Tongue (tissue), 2 donors: ENCODE results near the gene TNXB. TPM values are rescaled to one million over a fixed set of nuclear protein-coding genes. Genes with fewer than 3 reads are reported as not detected.
"Not testable (repeated sequence)": the region's sequence is repeated elsewhere in the genome, so short reads cannot be mapped to it uniquely, and the experiment has no call there.

Experiments used
- DNase-seq: peaks from one replicate; pipeline ENCODE4 v3.0.0-alpha.2; 2015
- total RNA-seq: library from RNA; depleted of rRNA; stranded (reverse); fragments of >200 nt; gene quantifications from one replicate; pipeline ENCODE4 v1.2.3, GENCODE V29; 2014

The TNXB gene
- total RNA-seq = 214 TPM

DNA sequence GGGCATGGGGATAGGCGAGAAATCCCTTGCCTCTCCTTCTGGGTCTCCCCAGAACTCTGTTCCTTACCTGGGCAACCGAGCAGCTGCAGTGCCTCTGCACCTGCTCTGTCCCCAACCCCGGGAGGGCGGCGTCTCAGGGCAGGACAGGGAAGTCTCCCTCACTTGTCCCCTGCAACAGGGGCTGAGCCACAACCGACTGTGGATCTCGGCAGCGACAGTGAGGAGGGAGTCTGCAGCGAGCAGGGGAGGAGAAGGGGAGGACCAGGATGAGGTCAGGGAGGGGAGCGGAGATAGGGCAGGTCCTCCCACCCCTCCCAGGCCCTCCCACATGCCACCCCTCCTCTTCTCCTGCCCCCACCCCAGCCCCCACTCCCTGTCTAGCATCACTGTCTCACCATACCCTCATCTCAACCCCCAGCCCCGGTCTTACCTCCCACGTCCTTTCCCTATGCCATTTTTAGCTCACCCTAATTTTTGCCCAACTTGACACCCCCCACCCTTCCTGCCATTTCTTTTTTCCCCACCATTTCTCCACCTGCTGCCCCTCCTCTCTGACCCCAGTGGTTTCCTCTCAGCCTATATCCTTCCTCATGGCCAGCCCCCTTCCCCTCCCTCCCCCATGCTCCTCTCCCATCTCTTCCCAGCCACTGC lies at the start of gene TNXB:
TSS of gene TNXB (minus strand) at position 225 of the 651 bp plus-strand sequence. CDS start 11,140 bp downstream, outside the sequence.
- DNase-seq = no peak

DNA sequence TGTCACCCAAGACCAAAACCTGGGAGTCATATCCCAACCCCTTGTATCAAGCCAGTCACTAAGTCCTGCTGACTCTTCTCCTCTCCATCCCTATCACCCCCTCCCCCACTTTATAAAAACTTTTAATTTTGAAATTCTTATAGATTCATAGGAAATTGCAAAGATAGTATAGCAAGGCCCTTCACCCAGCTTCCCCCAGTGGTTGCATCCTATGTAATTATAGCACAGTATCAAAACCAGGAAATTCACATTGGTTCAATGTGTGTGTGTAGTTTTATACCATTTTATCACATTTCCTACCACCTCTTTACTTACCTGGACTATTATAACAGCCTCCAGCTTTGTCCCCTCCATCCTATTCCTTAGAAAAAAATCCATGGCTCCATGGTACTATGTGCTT lies 48.9 kb upstream of the TNXB start:
- DNase-seq = no peak

DNA sequence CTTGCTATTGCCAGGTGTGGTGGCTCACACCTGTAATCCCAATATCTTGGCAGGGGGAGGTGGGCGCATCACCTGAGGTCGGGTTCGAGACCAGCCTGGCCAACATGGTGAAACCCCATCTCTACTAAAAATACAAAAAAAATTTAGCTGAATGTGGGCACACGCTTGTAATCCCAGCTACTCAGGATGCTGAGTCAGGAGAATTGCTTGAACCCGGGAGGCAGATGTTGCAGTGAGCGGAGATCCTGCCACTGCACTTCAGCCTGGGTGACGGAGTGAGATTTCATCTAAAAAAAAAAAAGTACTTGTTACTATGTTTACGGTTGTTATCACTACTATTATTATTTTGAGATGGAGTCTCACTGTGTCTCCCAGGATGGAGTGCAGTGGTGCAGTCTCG lies 47.8 kb upstream of the TNXB start:
- no peak for DNase-seq

GRCh38 chr6:32154514-32155161 lies 45.5 kb upstream of the TNXB start:
- DNase-seq = peak; percentile 90

DNA sequence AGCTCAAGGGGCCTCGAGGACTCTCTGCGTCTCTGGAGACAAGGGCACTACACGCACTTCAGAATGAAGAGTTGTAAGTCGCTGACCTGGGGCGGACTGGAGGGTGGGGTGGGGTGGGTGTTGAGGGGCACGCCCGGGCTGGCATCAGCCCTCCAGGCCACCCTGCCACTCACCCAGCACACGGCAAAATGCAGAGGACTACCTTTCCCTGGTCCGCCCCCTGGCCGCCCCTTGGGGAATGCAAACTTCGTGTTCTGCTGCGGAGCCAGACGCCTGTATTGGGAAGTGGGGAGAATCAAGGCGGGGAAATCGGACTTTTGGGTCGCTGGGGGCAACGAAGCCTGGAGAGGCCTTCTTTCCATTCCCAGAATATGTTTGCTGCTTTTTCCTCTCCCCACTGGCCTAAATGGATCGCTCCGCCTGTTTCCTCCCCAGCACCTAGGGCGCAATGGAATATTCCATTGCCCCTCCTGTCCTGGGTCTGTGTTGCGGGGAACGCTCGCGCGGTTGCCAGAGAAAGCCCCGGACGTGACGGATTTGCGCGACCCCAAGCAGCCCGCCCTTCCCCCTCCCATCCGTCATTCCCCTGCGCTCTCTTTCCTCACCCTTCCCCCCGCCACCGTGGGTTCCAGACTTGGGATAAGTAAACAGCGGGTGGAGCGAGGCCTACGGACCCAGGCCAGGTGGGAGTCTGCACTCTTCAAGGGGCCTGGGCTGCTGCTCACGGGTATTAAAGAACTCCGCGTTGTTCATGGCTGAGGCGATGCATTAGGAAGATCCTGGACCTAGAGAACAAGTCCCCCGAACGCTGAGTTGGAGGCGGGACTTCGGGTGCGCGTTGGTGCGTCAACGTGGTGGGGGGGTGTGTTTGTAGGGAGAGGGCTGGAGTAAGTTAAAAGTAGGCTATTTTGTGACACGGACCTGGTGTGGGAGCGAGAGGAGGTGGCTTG lies 44.7 kb upstream of the TNXB start, which contains the start of gene PPT2:
TSS of gene PPT2 (plus strand) at position 578 of the 950 bp plus-strand sequence. CDS start 454 bp downstream, outside the sequence.
- DNase-seq = peak; percentile 98

DNA sequence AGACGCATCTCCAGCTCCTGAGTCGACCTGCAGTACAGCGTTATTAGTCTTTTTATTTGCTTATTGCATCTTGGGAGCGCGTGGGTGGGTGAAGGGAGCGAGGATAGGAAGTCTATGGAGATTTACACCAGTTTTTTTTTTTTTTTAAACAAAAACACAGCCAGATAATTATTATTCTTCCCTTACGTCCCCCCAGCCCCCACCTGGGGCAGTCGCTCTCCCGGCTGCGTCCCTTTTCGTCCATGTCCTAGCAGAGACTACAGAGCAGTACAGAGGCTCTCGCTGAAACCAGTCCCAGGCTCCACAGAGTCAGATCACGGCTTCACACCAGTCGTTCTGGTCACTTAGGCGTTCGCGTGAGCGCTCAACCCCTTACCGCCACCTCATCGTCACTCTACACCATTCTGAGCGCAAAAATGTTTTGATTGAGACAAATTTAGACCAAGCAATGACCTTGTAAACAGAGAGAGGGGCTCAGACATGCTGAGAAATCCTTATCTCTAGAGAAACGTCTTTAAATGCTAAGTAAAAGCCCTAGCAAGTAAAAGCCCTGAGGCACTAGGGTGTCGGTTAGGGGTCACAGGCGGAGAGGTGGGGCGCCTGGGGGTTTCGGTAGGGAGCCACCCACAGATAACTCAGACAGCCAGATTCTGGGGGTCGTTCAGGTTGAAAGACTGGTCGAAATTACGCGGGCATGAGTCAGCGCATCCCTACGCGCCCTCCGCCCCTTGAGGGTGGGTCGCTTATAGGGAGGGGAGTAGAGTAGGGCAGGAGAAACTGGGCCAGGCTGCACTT lies 43.8 kb upstream of the TNXB start:
- peak; percentile 52 for DNase-seq

- peak; percentile 41 for DNase-seq
These were observed 43.0 kb upstream of the TNXB start, which contains the start of gene PRRT1 for GRCh38 chr6:32151863-32152768. TSS of gene PRRT1 (minus strand) at chr6:32151939. CDS start at chr6:32151827, 112 bp downstream.

GRCh38 chr6:32151181-32151862 lies 42.2 kb upstream of the TNXB start:
- no peak for DNase-seq

DNA sequence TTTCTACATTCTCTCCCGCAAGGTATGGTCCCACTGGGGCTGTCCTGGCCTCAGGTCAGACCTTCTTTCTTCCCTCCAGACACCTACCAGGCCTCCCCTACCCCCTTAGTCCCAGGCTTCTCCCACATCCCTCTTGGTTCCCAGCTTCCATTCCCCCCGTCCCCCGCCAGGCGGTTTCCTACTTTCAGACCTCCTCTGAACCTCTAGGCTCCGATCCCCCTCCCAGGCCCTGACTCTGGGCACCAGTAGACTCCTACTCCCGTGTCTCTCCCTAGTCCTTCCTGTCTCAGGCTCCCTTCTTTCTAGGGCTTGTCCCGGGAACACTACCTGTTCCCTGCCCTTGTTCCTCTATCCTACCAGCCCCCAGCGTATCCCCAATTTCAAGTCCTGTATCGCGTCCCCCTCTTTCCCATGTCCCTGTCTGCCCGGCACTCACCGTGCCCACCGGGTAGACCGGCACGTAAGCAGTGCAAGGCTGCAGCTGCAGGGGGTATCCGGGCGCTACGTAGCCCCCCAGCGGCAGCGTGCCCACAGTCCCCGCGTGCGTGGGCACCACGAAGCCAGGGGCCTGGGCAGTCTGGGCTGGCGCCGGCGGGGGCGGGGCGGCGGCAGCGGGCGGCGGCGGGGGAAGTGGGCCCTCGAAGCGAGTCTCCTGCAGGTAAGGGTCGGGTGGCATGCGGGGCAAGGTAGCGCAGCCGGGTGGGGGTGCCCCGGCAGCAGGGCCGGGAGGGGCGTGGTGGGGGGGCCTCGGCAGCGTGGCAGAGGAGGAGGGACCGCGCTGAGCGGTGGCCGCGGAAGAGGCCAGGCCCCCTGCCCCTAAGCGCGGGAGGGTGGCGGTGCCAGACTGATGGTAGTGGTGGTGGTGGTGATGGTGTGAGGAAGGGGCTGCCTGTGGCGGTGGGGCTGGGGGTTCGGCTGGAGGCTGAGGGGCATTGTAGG lies 41.1 kb upstream of the TNXB start:
- DNase-seq = no peak

DNA sequence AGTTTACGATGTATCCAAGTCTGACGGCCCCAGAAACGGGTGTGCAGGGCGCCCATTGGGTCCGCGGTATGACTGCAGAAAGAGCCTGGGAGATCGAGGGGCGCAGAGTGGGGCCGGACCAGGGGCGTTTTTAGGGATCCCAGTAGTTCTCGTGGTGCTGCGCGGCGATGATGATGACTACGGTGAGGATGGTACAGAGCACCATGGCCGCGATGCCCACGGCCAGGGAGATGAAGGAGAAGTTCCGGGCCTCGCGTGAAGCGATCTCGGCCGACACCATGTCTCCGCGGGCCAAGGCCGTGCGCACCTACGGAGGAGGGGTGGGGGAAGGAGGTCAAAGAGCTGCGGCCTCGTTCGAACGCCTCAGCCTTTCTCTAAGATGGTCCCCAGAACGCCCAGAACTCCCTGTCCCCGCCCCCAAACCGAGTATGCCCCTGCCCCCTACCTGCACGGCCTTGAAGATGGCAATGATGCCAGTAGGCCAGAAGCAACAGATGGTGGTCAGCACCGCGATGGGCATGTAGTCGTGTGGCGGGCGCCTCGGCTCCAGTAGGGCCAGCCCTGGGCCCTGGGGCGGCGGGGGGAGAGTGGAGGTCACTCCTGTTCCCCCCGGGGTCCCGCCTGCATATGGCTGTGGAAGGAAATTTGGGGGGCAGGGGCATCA lies 40.1 kb upstream of the TNXB start:
- DNase-seq = no peak

GRCh38 chr6:32148289-32149091 lies 39.4 kb upstream of the TNXB start:
- DNase-seq = peak; percentile 79

DNA sequence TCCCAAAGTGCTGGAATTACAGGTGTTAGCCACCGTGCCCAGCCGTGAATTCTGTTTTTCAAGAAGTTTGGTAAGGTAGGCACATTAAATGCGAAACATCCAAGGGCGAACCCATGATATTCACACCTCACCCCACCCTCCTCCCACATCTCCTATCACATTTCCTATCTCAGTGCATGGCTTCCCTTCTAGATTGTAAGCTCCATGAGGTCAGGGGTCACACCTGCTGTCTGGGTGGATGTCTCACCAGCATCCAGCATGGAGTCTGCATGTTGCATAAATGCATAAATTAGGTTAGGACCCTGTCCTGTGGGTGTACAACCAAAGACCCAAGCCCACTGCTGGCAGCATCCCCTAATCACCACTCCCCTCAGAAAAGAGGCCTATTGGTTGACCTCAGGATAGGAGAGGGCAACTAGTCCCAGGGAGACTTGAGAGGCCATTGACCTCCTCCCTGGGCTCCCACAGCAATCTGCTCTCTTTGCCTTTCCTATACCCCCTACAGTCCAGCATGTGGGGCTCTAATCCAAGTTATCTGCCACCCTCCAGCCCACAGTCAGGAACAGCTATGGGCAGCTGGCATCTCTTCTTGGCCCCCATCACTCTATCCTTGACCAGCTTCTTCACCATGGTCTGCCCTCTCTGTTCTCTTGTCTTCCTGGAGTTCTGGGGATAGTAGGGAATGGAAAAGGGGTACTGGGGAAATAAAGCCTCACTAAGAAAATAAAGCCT lies 38.4 kb upstream of the TNXB start:
- no peak for DNase-seq

- DNase-seq = no peak
These were observed 37.5 kb upstream of the TNXB start for GRCh38 chr6:32146687-32147086.

DNA sequence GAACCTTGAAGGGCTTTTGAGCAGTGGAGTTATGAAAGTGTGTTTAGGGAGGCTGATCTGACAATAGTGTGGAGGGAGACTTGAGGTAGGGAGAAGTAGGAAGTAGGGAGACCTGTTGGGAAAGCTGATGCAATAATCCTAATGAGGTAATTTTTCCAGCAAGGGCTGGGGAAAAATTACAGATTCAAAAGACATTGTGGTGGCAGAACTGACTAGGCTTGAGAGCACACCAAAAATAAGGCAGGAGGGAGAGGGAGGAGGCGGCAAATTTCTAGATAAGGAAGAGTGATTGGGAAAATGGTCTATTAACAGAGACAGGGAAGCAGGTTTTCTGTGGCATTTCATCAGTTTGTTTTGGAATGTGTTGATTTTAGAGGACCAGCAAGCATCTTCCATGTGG lies 37.1 kb upstream of the TNXB start:
- no peak for DNase-seq

DNA sequence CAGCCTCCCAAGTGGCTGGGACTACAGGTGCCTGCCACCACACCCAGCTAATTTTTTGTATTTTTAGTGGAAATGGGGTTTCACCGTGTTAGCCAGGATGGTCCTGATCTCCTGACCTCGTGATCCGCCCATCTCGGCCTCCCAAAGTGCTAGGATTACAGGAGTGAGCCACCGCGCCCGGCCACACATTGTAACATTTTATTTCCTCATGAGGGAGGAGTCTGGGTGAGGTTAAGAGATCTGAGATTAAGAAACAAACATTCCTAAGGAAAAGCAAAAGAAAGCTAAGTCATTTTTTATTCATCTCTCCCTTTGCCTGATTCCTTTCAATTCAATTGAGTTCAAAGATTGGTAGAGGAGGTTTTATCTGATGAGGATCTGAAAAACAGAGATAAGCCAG lies 35.1 kb upstream of the TNXB start:
- not testable (repeated sequence) for DNase-seq

DNA sequence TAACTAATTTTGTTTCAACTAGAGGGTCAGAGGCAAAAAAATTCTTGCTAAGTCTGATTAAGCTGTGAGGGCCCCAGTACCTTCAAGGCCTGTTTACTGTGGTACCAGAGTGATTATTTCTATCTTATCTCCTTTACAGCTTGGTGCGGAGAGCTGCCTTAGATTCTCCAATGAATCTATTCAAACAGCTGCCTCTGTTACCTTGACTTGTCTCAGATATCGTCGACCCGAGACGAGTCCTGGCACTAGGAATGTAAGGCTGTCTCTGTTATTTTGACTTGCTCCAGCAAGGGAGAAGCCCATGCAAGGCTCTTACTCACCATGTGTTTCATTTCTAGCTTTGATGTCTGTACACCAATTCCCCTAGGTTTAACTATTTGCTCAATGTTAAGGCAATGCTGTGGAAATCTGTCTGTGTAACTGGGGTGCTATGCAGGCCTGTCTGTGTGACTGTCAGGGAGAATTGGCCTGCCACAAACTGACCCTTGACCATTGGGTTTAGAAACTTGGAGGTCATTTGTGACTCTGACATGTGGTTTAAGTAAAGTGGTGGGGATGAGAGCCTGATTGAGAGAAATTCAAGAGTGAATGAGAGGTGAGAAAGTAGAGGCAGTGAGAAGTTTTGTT lies 31.4 kb upstream of the TNXB start:
- DNase-seq = no peak
